ENCODE data around the gene AHCTF1.
"Not testable (repeated sequence)": the region's sequence is repeated elsewhere in the genome, so short reads cannot be mapped to it uniquely, and the experiment has no call there.

Gene AHCTF1

DNA sequence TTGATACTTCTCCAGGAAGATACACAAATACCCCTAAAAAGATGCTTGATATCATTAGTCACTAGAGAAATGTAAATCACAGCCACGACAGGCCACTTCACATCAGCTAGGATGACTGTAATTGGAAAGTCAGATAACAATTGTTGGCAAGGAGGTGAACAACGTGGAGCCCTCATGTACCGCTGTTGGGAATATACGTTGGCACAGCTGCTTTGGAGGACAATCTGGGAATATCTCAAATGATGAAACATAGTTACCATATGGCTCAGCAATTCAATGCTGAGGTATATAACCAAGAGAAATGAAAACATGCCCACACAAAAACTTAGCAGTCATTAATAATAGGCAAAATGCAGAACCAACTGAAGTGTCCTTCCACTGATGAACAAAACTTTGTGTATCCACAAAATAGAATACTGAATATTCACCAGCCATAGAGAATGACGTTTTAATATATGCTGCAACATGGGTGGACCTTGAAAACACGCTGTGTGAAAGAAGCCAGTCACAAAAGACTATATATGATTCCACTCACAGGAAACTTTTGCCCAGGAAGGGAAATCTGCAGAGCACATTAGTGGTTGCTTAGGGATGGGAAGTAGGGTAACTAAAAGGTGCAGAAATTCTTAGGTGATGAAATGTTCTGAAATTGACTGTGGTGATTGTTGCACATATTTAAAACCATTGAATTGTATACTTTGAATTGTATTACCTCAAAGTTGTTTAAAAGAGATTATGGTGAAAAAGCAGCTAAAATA is 95.4 kb downstream of the AHCTF1 start:
- Histone ChIP-seq H3K9me3 (ENCODE audit: control insufficient read depth, insufficient read depth, low read length) (no peaks in the 10 kb centered on the region), H3K4me1 (ENCODE audit: insufficient read depth, low read length) (no peaks in the 10 kb centered on the region), H3K9ac (ENCODE audit: low read depth, low read length) (no peak overlapping the region), H3K36me3 (ENCODE audit: insufficient read depth, low read length) (peaks cover 6% of the 10 kb centered on the region; the same call in 1 of the 2 replicates)

DNA sequence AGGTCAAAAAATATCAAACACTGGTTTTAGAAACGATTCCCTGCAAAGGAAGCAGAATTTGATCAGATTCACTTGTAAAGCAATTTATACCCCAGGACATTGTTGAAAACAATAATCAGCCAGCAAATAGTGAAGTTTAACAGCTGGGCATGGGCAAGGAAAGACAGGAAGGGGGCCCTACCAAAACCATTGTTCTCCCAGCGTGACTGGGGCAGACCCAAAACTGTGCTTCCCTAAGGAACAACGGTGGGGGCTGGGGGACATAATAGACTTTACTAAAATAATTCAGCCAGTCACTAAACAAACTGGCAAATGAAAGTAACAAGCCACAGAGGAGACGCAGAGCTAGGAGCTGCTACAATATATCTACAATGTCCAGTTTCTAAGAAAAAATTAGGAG is 100.2 kb downstream of the AHCTF1 start:
- H3K36me3 ChIP-seq (ENCODE audit: insufficient read depth, low read length) = no peaks in the 10 kb centered on the region
- H3K4me1 ChIP-seq (ENCODE audit: insufficient read depth, low read length) = no peaks in the 10 kb centered on the region
- no peak overlapping the region for H3K9ac ChIP-seq (ENCODE audit: low read depth, low read length)
- H3K9me3 ChIP-seq (ENCODE audit: control insufficient read depth, insufficient read depth, low read length) = peaks cover 6% of the 10 kb centered on the region; the same call in 1 of the 2 replicates

DNA sequence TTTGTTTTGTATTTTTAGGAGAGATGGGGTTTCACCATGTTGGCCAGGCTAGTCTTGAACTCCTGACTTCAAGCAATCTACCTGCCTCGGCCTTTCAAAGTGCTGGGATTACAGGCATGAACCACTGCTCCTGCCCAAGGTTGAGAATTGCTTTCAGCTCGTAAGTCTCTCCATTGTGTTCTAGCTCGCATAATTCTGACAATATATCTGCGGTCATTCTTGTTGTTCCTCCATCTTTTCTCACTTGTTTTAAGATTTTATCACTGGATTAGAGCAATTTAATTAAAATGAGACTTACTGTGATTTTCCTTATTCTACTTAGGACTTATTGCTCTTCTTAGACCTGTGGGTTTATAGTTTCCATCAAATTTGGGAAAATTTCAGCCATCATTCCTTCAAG is 102.9 kb downstream of the AHCTF1 start:
- H3K4me1 ChIP-seq (ENCODE audit: insufficient read depth, low read length) = no peaks in the 10 kb centered on the region
- H3K36me3 ChIP-seq (ENCODE audit: insufficient read depth, low read length) = no peaks in the 10 kb centered on the region
- H3K9ac ChIP-seq (ENCODE audit: low read depth, low read length) = no peak overlapping the region
- peaks cover 6% of the 10 kb centered on the region; the same call in 1 of the 2 replicates for H3K9me3 ChIP-seq (ENCODE audit: control insufficient read depth, insufficient read depth, low read length)

DNA sequence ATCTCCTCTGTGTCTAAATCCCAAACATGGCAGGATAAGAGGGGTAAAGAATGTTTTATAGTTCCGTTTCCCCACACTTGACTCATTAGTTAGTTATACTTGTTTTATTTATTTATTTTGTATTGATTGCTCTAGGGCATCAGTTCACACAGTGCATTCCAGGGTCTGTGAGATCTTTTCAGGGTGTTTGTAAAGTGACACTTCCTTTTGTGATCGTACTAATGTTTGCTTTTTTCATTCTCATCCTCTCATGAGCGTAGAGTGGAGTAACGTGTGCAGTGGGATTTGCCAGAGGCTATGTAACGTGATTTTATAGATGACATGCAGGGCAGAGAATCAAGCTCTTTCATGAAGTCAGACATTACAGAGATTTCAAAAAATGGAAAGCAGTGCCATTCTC is 104.4 kb downstream of the AHCTF1 start:
- Histone ChIP-seq H3K9me3 (ENCODE audit: control insufficient read depth, insufficient read depth, low read length) (peaks cover 6% of the 10 kb centered on the region; the same call in 1 of the 2 replicates), H3K36me3 (ENCODE audit: insufficient read depth, low read length) (no peaks in the 10 kb centered on the region), H3K4me1 (ENCODE audit: insufficient read depth, low read length) (no peaks in the 10 kb centered on the region), H3K9ac (ENCODE audit: low read depth, low read length) (no peak overlapping the region)

DNA sequence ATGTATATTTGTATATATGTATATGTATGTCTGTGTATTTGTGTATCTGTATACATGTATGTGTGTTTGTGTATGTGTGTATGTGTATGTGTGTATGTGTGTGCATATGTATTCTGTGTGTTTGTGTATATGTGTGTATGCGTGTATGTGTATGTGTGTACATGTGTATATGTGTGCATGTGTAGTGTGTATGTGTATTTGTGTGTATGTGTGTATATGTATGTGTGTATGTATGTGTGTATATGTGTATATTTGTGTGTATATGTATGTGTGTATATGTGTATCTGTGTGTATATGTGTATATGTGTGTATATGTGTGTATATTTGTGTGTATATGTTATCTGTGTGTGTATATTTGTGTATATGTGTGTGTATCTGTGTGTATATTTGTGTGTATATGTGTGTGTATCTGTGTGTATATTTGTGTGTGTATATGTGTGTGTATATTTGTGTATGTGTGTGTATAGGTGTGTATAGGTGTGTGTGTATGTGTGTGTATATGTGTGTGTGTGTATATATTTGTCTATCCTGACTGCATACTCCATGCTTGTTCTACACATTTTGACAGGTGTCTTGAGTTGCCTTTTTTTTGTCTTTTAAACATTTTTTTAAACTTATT is 106.1 kb downstream of the AHCTF1 start:
- Histone ChIP-seq H3K9me3 (ENCODE audit: control insufficient read depth, insufficient read depth, low read length) (peaks cover 4% of the 10 kb centered on the region; the same call in 1 of the 2 replicates), H3K36me3 (ENCODE audit: insufficient read depth, low read length) (no peaks in the 10 kb centered on the region), H3K9ac (ENCODE audit: low read depth, low read length) (no peak overlapping the region), H3K4me1 (ENCODE audit: insufficient read depth, low read length) (no peaks in the 10 kb centered on the region)

DNA sequence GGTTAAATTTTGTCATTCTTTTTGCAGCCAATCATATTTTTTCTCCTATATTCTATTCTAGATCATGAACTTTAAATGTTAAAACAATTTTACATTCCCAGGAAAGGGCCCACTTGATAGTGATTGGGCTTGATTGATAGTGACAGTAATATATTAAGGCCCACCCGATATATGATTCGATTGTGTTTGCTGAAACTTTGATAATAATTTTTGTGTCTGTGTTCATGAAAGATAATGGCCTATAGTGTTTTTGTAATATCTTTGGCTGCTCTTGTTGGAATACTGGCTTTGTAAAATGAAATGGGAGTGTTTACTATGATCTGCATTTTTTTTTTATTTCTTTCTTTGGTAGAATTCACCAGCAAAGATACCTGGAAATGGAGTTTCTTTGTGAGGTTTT is 107.2 kb downstream of the AHCTF1 start:
- Histone ChIP-seq H3K9ac (ENCODE audit: low read depth, low read length) (no peak overlapping the region), H3K9me3 (ENCODE audit: control insufficient read depth, insufficient read depth, low read length) (peaks cover 3% of the 10 kb centered on the region; the same call in 1 of the 2 replicates), H3K4me1 (ENCODE audit: insufficient read depth, low read length) (no peaks in the 10 kb centered on the region), H3K36me3 (ENCODE audit: insufficient read depth, low read length) (no peaks in the 10 kb centered on the region)

DNA sequence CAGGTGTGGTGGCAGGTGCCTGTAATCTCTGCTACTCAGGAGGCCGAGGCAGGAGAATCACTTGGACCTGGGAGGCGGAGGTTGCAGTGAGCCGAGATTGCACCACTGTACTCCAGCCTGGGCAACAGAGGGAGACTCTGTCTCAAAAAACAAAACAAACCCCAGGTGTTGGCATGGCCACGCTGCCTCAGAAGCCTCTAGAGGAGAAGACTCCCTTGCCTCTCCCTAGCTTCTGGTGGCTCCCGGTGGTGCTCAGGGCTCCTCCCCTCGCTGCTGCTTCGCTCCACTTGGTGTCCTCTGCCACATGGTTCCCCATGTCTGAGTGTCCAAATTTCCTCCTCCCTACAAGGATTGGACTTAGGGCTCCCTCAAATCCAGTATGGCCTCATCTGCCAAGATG is 109.6 kb downstream of the AHCTF1 start:
- not testable (repeated sequence) for H3K9me3 ChIP-seq (ENCODE audit: control insufficient read depth, insufficient read depth, low read length); H3K4me1 ChIP-seq (ENCODE audit: insufficient read depth, low read length); H3K9ac ChIP-seq (ENCODE audit: low read depth, low read length); H3K36me3 ChIP-seq (ENCODE audit: insufficient read depth, low read length)

DNA sequence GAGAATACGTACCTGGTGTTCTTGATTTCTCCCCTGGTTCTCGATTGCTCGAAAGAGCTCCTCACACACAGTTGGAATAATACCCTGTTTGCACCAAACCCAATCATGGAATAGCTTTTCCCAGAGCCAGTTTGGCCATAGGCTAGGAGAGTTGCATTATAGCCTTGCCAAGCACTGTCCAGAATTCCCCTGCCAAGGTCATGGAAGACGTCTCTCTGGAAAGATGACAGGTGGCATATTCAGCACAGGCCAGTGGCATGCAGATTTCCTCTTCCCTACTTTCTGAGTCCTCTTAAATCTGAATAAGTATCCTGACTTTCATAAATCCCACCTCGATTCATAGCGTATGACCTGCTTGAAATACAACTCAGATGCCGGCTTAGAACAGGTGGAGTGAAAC is 111.1 kb downstream of the AHCTF1 start:
- Histone ChIP-seq H3K9me3 (ENCODE audit: control insufficient read depth, insufficient read depth, low read length) (no peaks in the 10 kb centered on the region), H3K36me3 (ENCODE audit: insufficient read depth, low read length) (no peaks in the 10 kb centered on the region), H3K9ac (ENCODE audit: low read depth, low read length) (no peak overlapping the region), H3K4me1 (ENCODE audit: insufficient read depth, low read length) (no peaks in the 10 kb centered on the region)

DNA sequence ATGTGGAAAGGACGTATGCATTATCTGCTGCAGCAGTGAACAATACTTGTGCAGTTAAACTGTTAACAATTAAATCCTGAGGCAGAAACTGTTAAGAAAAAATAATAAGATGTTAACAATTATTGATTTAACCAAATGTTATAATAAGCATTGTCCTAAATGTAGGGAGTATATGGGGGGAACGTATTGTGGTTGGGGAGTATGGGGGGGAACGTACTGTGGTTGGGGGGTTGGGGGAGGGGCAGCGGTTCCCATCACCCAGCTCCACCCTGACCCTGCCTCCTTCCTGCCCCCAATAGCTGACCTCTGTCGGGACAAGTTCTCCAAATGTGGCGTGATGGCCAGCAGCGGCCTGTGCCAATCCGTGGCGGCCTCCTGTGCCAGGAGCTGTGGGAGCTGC is 114.0 kb downstream of the AHCTF1 start:
- not testable (repeated sequence) for H3K36me3 ChIP-seq (ENCODE audit: insufficient read depth, low read length); H3K4me1 ChIP-seq (ENCODE audit: insufficient read depth, low read length)

DNA sequence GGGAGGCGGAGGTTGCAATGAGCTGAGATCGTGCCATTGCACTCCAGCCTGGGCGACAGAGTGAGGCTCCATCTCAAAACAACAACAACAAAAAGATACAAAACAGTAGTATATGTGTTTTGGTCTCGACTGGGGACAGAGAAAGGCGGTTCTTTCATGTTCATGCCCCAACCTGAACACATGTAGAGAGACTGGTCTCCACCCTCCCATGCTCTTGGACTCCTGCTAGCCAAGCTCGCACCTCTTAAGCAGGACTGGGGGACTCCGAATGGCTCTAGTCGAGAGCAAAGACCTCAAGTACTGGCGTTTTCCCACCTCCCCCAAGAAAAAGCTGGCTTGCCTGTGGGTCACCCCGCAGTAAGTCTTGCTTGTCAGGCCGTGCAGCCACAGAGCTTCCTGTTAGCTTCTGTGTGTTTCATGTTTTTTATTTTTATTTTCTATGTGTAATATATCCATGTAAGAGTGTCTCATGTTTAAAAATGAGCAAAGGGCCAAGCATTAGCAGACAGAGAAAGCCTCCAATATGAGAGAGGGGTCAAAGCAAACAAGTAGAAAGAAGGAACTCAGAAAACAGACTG is 116.0 kb downstream of the AHCTF1 start:
- no peaks in the 10 kb centered on the region for H3K36me3 ChIP-seq (ENCODE audit: insufficient read depth, low read length)
- no peak overlapping the region for H3K9ac ChIP-seq (ENCODE audit: low read depth, low read length)
- H3K4me1 ChIP-seq (ENCODE audit: insufficient read depth, low read length) = peaks cover 8% of the 10 kb centered on the region
- H3K9me3 ChIP-seq (ENCODE audit: control insufficient read depth, insufficient read depth, low read length) = no peaks in the 10 kb centered on the region

More for the DNA sequence above, 114.0 kb downstream of the AHCTF1 start:
- H3K9me3 ChIP-seq (ENCODE audit: control insufficient read depth, insufficient read depth, low read length); H3K9ac ChIP-seq (ENCODE audit: low read depth, low read length): not testable (repeated sequence)

DNA sequence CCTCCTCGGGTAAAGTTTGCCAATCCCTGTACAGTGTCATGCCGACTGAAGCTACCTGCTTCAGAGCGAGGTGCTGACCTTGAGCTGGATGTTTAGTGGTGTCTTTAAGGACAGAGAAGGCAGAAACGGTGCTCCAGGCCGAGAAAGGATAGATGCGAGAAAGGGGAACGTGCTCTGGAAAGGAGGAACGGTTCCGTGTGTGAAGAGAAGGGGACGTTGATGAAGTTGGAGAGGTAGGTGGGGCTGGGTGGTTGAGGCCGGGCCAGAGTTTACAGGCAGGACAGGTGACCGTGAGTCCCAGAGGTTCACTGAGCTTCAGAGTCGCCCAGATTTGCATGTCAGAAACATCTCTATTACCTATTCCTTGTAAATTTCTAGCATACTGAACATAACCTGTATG is 116.9 kb downstream of the AHCTF1 start:
- Histone ChIP-seq H3K36me3 (ENCODE audit: insufficient read depth, low read length) (no peaks in the 10 kb centered on the region), H3K9me3 (ENCODE audit: control insufficient read depth, insufficient read depth, low read length) (no peaks in the 10 kb centered on the region), H3K4me1 (ENCODE audit: insufficient read depth, low read length) (peaks cover 8% of the 10 kb centered on the region), H3K9ac (ENCODE audit: low read depth, low read length) (no peak overlapping the region)

DNA sequence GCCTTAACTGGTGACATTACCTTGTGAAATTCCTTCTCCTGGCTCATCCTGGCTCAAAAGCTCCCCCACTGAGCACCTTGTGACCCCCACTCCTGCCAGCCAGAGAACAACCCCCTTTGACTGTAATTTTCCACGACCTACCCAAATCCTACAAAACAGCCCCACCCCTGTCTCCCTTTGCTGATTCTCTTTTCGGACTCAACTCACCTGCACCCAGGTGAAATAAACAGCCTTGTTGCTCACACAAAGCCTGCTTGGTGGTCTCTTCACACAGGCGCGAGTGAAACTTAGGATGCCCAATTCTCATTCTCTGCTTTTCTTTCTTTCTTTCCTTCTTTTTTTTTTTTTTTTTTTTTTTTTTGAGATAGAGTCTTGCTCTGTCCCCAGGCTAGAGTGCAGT is 118.4 kb downstream of the AHCTF1 start:
- H3K4me1 ChIP-seq (ENCODE audit: insufficient read depth, low read length); H3K36me3 ChIP-seq (ENCODE audit: insufficient read depth, low read length); H3K9ac ChIP-seq (ENCODE audit: low read depth, low read length); H3K9me3 ChIP-seq (ENCODE audit: control insufficient read depth, insufficient read depth, low read length): not testable (repeated sequence)

DNA sequence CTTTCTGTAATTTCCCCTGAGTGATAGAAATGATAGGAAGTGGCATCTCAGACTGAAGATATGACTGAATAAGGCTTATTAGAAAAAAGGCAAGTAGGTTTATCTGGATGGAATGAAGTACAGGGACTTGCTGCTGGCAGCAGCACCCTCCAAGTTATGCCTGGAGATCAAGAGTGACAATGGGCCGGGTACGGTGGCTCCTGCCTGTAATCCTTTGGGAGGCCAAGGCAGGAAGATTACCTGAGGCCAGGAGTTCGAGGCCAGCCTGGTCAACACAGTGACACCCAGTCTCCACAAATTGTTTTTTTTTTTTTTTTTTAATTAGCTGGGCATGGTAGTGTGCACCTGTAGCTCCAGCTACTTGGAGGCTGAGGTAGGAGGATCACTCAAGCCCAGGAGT is 119.8 kb downstream of the AHCTF1 start:
- Histone ChIP-seq H3K4me1 (ENCODE audit: insufficient read depth, low read length) (peaks cover 8% of the 10 kb centered on the region), H3K36me3 (ENCODE audit: insufficient read depth, low read length) (no peaks in the 10 kb centered on the region), H3K9me3 (ENCODE audit: control insufficient read depth, insufficient read depth, low read length) (peaks cover 2% of the 10 kb centered on the region; the same call in 1 of the 2 replicates), H3K9ac (ENCODE audit: low read depth, low read length) (no peak overlapping the region)

DNA sequence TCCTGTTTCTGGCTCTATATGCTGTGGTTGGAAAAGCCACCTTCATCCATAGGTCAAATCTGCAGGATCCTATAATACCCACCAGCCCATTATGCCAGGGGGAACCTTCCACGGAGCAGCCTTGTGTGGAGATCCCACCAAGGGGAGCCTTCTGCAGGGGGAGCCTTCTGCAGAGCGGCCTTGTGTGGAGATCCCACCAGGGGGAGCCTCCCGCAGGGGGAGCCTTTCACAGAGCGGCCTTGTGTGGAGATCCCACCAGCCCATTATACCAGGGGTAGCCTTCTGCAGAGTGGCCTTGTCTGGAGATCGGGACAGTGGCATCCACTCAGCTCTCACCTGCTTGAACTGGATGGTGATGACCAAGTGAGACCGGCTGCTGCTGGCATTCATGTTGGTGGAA is 122.3 kb downstream of the AHCTF1 start:
- H3K9me3 ChIP-seq (ENCODE audit: control insufficient read depth, insufficient read depth, low read length) = peaks cover 2% of the 10 kb centered on the region; the same call in 1 of the 2 replicates
- no peak overlapping the region for H3K9ac ChIP-seq (ENCODE audit: low read depth, low read length)
- H3K36me3 ChIP-seq (ENCODE audit: insufficient read depth, low read length) = no peaks in the 10 kb centered on the region
- peaks cover 8% of the 10 kb centered on the region for H3K4me1 ChIP-seq (ENCODE audit: insufficient read depth, low read length)

Data from ES-I3 (cell line).